ENCODE data around the gene ARSD.

ARSD gene

DNA sequence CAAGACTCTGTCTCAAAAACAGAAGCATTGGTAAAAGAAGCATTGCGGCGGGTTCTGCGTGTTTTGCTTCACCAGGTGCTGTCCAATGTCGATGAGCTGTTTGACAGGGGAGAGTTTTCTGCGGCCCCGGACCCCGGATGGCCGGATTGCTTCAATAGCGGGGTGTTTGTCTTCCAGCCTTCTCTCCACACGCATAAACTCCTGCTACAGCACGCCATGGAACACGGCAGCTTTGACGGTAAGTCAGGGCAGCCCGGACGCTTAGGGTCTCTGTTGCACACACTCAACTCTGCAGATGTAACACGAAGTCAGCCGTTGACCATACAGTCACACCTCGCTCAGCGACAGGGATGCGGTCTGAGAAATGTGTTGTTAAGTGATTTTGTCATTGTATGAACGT is 74.2 kb downstream of the ARSD start:
- no peak for DNase-seq (ENCODE audit: low read depth, low spot score)
